Mesenchymal stem cell (in vitro differentiated cells and primary cell): ENCODE data around the gene TP53AIP1.

ENCODE experiments used
- DNase-seq: peaks from one replicate; pipeline ENCODE4 v3.0.0-alpha.2; 2013
- H2AFZ ChIP-seq: one replicate; pipeline ENCODE4 v1.6.1; 2013; ENCODE audit warnings: low read depth, mild to moderate bottlenecking, control low read depth, inconsistent platforms, low read length, moderate library complexity
- H2AK5ac ChIP-seq: 2 replicates; pipeline ENCODE4 v1.6.1; 2013; ENCODE audit warnings: low read length, moderate library complexity, mild to moderate bottlenecking, inconsistent platforms; ENCODE audit not compliant: severe bottlenecking
- H2BK120ac ChIP-seq: one replicate; pipeline ENCODE4 v1.6.1; 2013; ENCODE audit warnings: low read depth, mild to moderate bottlenecking, inconsistent platforms, low read length, moderate library complexity
- H2BK12ac ChIP-seq, 2 experiments: one replicate each; pipeline ENCODE4 v1.6.1; 2013; ENCODE audit warnings: inconsistent platforms in 2 of 2, low read length in 2 of 2, mild to moderate bottlenecking in 2 of 2, moderate library complexity in 2 of 2, control low read depth in 1 of 2
- H2BK15ac ChIP-seq: one replicate; pipeline ENCODE4 v1.6.1; 2013; ENCODE audit warnings: mild to moderate bottlenecking, low read depth, inconsistent platforms; ENCODE audit not compliant: poor library complexity, severe bottlenecking
- H2BK5ac ChIP-seq: 2 replicates; pipeline ENCODE4 v1.6.1; 2013; ENCODE audit warnings: low read depth, mild to moderate bottlenecking, low read length, control low read depth, inconsistent platforms; ENCODE audit not compliant: poor library complexity, severe bottlenecking
- H3K14ac ChIP-seq, 2 experiments: one replicate each; pipeline ENCODE4 v1.6.1; 2013; ENCODE audit warnings: inconsistent platforms in 2 of 2, low read length in 2 of 2, control low read depth in 1 of 2, mild to moderate bottlenecking in 1 of 2, moderate library complexity in 1 of 2
- H3K18ac ChIP-seq, 2 experiments: one replicate each; pipeline ENCODE4 v1.6.1; 2013; ENCODE audit warnings: inconsistent platforms in 2 of 2, low read length in 2 of 2, control low read depth in 1 of 2, low read depth in 1 of 2, mild to moderate bottlenecking in 1 of 2
- H3K23ac ChIP-seq, 2 experiments: one replicate each; pipeline ENCODE4 v1.6.1; 2013; ENCODE audit warnings: inconsistent platforms in 2 of 2, low read length in 2 of 2, mild to moderate bottlenecking in 2 of 2, moderate library complexity in 2 of 2, control low read depth in 1 of 2
- H3K27ac ChIP-seq: 2 replicates; pipeline ENCODE4 v1.5.1; 2013; ENCODE audit warnings: mild to moderate bottlenecking, moderate library complexity, low read length, control low read depth, inconsistent platforms; ENCODE audit not compliant: poor library complexity, severe bottlenecking
- H3K27me3 ChIP-seq, 2 experiments: 2 replicates each; pipeline versions ENCODE4 v1.6.1 to v1.7.0; 2013; ENCODE audit warnings: low read length in 2 of 2, mild to moderate bottlenecking in 2 of 2, moderate library complexity in 2 of 2, control low read depth in 1 of 2, inconsistent platforms in 1 of 2; ENCODE audit not compliant: control insufficient read depth in 1 of 2, insufficient read depth in 1 of 2
- H3K36me3 ChIP-seq, 2 experiments: 2 replicates each; pipeline versions ENCODE4 v1.6.1 to v1.7.0; 2013; ENCODE audit warnings: low read length in 2 of 2, control low read depth in 1 of 2, inconsistent platforms in 1 of 2, low read depth in 1 of 2, mild to moderate bottlenecking in 1 of 2; ENCODE audit not compliant: insufficient read depth in 2 of 2, control insufficient read depth in 1 of 2
- H3K4ac ChIP-seq, 2 experiments: one replicate each; pipeline ENCODE4 v1.6.1; 2013; ENCODE audit warnings: inconsistent platforms in 2 of 2, low read length in 2 of 2, mild to moderate bottlenecking in 2 of 2, moderate library complexity in 2 of 2, control low read depth in 1 of 2, low read depth in 1 of 2
- H3K4me1 ChIP-seq: 2 replicates; pipeline ENCODE4 v1.6.1; 2013; ENCODE audit warnings: low read depth, low read length, control low read depth; ENCODE audit not compliant: control insufficient read depth, insufficient read depth
- H3K4me2 ChIP-seq: 2 replicates; pipeline ENCODE4 v1.6.1; 2013; ENCODE audit warnings: low read length, mild to moderate bottlenecking, inconsistent platforms; ENCODE audit not compliant: poor library complexity, severe bottlenecking
- H3K4me3 ChIP-seq, 2 experiments: 2 replicates each; pipeline versions ENCODE4 v1.5.1 to v1.7.0; 2013; ENCODE audit warnings: low read length in 2 of 2, mild to moderate bottlenecking in 2 of 2, control low read depth in 1 of 2, low read depth in 1 of 2; ENCODE audit not compliant: insufficient read depth in 1 of 2
- H3K79me1 ChIP-seq: replicated peaks from 2 replicates; pipeline ENCODE4 v1.6.1; 2013; ENCODE audit warnings: mild to moderate bottlenecking, control low read depth, low read length, inconsistent platforms; ENCODE audit not compliant: poor library complexity, severe bottlenecking
- H3K9ac ChIP-seq: 2 replicates; pipeline ENCODE4 v1.7.0; 2013; ENCODE audit warnings: mild to moderate bottlenecking, low read length, moderate library complexity
- H3K9me3 ChIP-seq: 2 replicates; pipeline ENCODE4 v1.7.0; 2013; ENCODE audit warnings: mild to moderate bottlenecking, low read length; ENCODE audit not compliant: control insufficient read depth
- H4K8ac ChIP-seq: one replicate; pipeline ENCODE4 v1.6.1; 2013; ENCODE audit warnings: inconsistent platforms, mild to moderate bottlenecking, low read length, moderate library complexity
- H4K91ac ChIP-seq: one replicate; pipeline ENCODE4 v1.6.1; 2013; ENCODE audit warnings: mild to moderate bottlenecking, low read length, inconsistent platforms
- WGBS: methylation state at CpG from one replicate; pipeline ENCODE4 v1.1.7; 2013; ENCODE audit warnings: mixed read lengths; 5-methylcytosine and 5-hydroxymethylcytosine counted together

TP53AIP1 gene

DNA sequence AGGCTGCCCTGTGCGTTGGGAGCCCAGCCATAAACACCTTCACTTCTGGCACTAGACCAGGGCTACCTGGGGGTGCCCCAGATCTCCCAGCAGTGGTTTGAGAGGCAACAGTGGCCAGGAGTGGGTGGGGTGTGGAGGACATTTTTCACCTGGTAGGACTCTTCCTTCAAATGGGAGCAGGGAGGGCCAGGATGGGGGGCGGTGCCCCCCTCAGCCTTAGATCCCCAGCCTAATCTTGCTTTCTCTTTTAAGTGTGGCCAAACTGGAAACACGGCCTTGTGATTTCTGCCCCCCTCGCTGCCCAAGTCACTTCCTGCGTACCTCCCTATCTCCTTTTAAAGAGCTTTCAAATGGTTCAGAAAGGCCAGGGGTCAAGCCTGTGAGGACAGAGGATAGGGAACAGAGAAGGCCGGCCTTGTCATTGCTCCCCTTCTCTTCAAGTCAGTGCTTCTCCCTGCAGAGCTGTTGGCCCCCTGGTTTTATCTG, 50.7 kb downstream of the TP53AIP1 start:
- Histone ChIP-seq H4K8ac (no peak overlapping the region), H2BK15ac (no peak overlapping the region), H2BK120ac (no peak overlapping the region), H3K4me3 (no peak overlapping the region), H4K91ac (no peak overlapping the region), H3K27ac (no peak overlapping the region), H3K9ac (no peak overlapping the region), H2BK5ac (no peak overlapping the region), H3K4me2 (no peak overlapping the region), H3K79me1 (no peaks in the 10 kb centered on the region), H3K27me3 (peaks cover 48 to 70% of the 10 kb centered on the region in 2 experiments), H2AFZ (no peak overlapping the region), H2AK5ac (no peak overlapping the region), H3K23ac (no peak overlapping the region), H3K9me3 (no peaks in the 10 kb centered on the region), H2BK12ac (no peak overlapping the region), H3K14ac (no peak overlapping the region), H3K36me3 (no peaks in the 10 kb centered on the region), H3K18ac (no peak overlapping the region), H3K4ac (no peak overlapping the region), H3K4me1 (peaks cover 10% of the 10 kb centered on the region)
- whole genome bisulfite sequencing = 47% methylated on average over 3 of the region's 6 CpGs
- DNase-seq = no peak

DNA sequence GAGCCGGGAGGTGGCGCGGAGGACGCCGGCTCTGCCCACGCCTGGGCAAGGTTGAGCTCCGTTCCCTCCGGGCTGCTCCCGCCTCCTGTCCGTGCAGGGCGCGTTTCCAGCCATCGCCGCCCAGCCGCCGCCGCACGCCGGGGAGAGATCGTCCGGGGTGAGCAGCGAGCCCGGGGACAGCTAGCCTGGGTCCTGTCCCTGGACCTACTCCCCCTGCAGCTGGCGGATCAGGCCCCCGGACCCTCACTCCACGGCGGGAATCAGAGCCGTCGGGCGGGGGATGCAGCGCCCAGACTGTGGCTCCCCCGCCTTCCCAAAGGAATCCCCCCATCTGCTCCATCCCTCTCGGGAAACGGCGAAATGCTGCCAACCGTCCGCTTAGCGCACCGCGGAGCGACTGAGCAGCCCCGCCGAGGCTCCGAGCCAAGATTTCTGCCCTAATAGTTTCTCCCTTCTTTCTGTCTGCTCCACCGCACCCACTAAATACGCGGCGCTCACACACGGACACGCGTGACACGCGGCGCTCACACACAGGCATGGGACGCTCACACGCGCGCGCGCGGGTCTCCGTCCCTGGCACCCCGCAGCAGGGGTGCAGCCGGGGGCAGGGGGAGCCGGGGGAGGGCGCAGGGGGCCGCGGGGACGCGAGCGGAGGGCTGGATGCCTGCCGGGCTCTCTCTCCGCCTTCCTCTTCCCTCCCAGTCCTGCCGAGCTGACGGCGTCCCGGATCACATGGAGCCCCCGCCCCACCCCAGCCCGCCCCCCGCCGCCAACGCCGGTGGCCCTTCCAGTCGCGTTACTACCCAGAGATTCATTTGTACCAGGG, 51.9 kb downstream of the TP53AIP1 start, which contains the start of gene KCNJ5:
TSS of gene KCNJ5 (plus strand) at position 814 of the 826 bp plus-strand sequence. CDS start 19,918 bp downstream, outside the sequence.
- WGBS = under 1% methylated on average over 60 of the region's 85 CpGs
- H4K8ac ChIP-seq = no peak within 1 kb of the TSS

DNA sequence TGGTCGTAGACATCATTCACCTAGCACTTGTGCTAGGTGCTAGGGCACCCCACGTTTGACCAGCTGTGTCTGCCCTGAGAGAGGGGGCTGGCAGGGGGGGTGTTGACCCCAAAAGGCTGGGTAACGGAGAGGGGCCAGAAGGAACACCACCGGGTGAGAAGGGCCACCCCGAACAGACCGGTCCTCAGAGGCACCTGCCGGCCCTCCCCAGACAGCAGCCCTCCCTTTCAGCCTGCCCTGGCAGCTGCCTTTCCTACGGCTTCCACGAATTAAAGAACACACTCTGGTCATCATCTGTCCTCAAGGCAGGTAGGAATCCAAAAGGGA, 52.5 kb downstream of the TP53AIP1 start:
- 0% methylated on average over 7 of the region's 9 CpGs for WGBS
- Histone ChIP-seq H3K27me3 (peaks cover 64 to 77% of the 10 kb centered on the region in 2 experiments), H3K9ac (no peak overlapping the region), H3K14ac (no peak overlapping the region), H3K27ac (no peak overlapping the region), H2AK5ac (no peak overlapping the region), H3K4me3 (peak overlapping the region; percentile 37 to 75), H2BK12ac (no peak overlapping the region), H3K36me3 (no peaks in the 10 kb centered on the region), H4K8ac (no peak overlapping the region), H2BK15ac (no peak overlapping the region), H3K79me1 (no peaks in the 10 kb centered on the region), H3K4me2 (peak overlapping the region; percentile 78), H4K91ac (no peak overlapping the region), H2BK120ac (no peak overlapping the region), H3K4me1 (peaks cover 10% of the 10 kb centered on the region), H2BK5ac (no peak overlapping the region), H3K4ac (no peak overlapping the region), H3K9me3 (no peaks in the 10 kb centered on the region), H2AFZ (no peak overlapping the region), H3K23ac (no peak overlapping the region), H3K18ac (no peak overlapping the region)
- DNase-seq = no peak

More for the DNA sequence above, 51.9 kb downstream of the TP53AIP1 start, which contains the start of gene KCNJ5:
- H2BK120ac ChIP-seq = no peak within 1 kb of the TSS
- H3K4ac ChIP-seq = no peak within 1 kb of the TSS
- H3K18ac ChIP-seq = peak within 1 kb of the TSS in 1 of 2 experiments; percentile 29
- H3K9ac ChIP-seq = peak within 1 kb of the TSS; percentile 58
- no peaks in the 10 kb centered on the region for H3K36me3 ChIP-seq
- peak within 1 kb of the TSS; percentile 37 to 75 for H3K4me3 ChIP-seq
- peak within 1 kb of the TSS in 1 of 2 experiments; percentile 95 for H3K23ac ChIP-seq
- no peaks in the 10 kb centered on the region for H3K79me1 ChIP-seq
- H3K9me3 ChIP-seq = no peaks in the 10 kb centered on the region
- no peak within 1 kb of the TSS for H2AFZ ChIP-seq
- peak within 1 kb of the TSS; percentile 78 for H2BK15ac ChIP-seq
- H2AK5ac ChIP-seq = no peak within 1 kb of the TSS
- H3K14ac ChIP-seq = no peak within 1 kb of the TSS
- no peak within 1 kb of the TSS for H4K91ac ChIP-seq
- no peak within 1 kb of the TSS for H3K27ac ChIP-seq
- H3K27me3 ChIP-seq = peaks cover 59 to 77% of the 10 kb centered on the region in 2 experiments
- peak; percentile 41 for DNase-seq
- peaks cover 10% of the 10 kb centered on the region for H3K4me1 ChIP-seq
- H2BK5ac ChIP-seq = no peak within 1 kb of the TSS
- H2BK12ac ChIP-seq = no peak within 1 kb of the TSS
- peak within 1 kb of the TSS; percentile 78 for H3K4me2 ChIP-seq

DNA sequence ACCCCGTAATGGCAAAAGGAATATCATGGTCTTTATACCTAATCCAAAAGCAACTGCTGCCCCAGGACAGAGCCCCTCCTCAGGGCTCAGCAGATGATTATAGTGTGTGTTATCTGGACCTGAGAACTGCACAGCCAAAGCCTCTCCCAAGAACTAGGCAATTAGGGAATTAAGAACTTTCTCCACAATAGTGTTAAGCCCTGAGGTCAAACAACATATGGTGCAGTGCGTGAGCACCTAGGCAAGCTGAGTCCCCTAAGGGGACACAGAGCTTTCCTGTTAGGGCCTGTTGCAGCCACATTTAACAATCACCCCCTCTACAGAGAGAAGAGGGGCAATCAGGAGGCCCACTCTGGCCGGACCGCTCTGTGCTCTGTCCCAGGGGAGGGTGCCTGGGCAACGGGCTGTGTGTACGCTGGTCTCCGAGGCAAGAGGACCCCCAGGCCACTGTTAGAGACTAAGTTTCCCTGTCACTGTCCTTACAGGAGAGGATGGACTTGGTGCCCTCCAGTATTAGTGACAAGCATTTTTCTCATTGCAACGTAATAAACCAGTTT, 52.9 kb downstream of the TP53AIP1 start:
- no peak overlapping the region for H2BK120ac ChIP-seq
- WGBS = 34% methylated on average over 8 of the region's 8 CpGs

More for the DNA sequence above, 52.9 kb downstream of the TP53AIP1 start:
- no peaks in the 10 kb centered on the region for H3K79me1 ChIP-seq
- no peak overlapping the region for H4K8ac ChIP-seq
- H3K36me3 ChIP-seq = no peaks in the 10 kb centered on the region
- no peak overlapping the region for H2BK5ac ChIP-seq
- no peak overlapping the region for H3K9ac ChIP-seq
- no peak overlapping the region for H2AFZ ChIP-seq
- no peak overlapping the region for H2BK15ac ChIP-seq
- no peak overlapping the region for H4K91ac ChIP-seq
- no peak overlapping the region for H3K4ac ChIP-seq
- H2AK5ac ChIP-seq = no peak overlapping the region
- no peak overlapping the region for H3K4me3 ChIP-seq
- peaks cover 10% of the 10 kb centered on the region for H3K4me1 ChIP-seq
- peaks cover 64 to 80% of the 10 kb centered on the region in 2 experiments for H3K27me3 ChIP-seq
- H3K9me3 ChIP-seq = no peaks in the 10 kb centered on the region
- DNase-seq = no peak
- no peak overlapping the region for H2BK12ac ChIP-seq
- no peak overlapping the region for H3K27ac ChIP-seq
- no peak overlapping the region for H3K18ac ChIP-seq
- H3K23ac ChIP-seq = no peak overlapping the region
- no peak overlapping the region for H3K4me2 ChIP-seq
- H3K14ac ChIP-seq = no peak overlapping the region
